ENCODE measurements around the gene CABYR. TPM values are rescaled to one million over a fixed set of nuclear protein-coding genes. Genes with fewer than 3 reads are reported as not detected.

CABYR gene
- total RNA-seq, 2 donors from 2014 or later: 13.2 to 39.5 TPM

DNA sequence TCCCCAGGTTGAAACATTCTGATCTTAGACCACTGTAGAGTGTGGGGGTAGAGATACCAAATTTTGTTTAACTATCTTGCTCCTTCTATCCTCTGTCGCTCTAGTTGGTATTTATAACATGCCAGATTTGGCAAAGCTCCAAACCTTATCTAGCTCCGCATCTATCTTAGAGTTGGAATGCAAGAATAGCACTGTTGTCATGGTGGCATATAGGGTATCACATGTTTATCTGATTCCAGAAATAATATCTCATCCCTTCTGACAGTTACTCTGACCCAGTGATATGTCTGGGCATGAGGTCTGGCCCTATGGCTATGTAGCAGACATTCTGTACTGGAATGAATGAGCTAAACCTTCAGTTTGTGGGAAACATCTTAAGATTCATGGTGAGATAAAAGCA, 51.7 kb downstream of the CABYR start:
- Histone ChIP-seq H3K4me3 (no peak overlapping the region), H3K4me1 (replicated peaks) (no peaks in the 10 kb centered on the region), H3K9me3 (no peaks in the 10 kb centered on the region), H3K27me3 (replicated peaks; ENCODE audit: insufficient read depth) (no peaks in the 10 kb centered on the region), H3K36me3 (no peaks in the 10 kb centered on the region), H3K27ac (no peak overlapping the region)
- WGBS: 49% methylated on average over 2 of the region's 2 CpGs
- intact Hi-C loops (cut with DNase I): loop anchor here (5.0 kb wide), 1 partner anchor 82 kb away; no protein-coding TSS in a partner anchor
- TF ChIP-seq POLR2AphosphoS5 (IDR thresholded peaks at IDR 0.05): no peak
- TF ChIP-seq, protein P1, sequence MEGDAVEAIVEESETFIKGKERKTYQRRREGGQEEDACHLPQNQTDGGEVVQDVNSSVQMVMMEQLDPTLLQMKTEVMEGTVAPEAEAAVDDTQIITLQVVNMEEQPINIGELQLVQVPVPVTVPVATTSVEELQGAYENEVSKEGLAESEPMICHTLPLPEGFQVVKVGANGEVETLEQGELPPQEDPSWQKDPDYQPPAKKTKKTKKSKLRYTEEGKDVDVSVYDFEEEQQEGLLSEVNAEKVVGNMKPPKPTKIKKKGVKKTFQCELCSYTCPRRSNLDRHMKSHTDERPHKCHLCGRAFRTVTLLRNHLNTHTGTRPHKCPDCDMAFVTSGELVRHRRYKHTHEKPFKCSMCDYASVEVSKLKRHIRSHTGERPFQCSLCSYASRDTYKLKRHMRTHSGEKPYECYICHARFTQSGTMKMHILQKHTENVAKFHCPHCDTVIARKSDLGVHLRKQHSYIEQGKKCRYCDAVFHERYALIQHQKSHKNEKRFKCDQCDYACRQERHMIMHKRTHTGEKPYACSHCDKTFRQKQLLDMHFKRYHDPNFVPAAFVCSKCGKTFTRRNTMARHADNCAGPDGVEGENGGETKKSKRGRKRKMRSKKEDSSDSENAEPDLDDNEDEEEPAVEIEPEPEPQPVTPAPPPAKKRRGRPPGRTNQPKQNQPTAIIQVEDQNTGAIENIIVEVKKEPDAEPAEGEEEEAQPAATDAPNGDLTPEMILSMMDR (IDR thresholded peaks at IDR 0.05): no peak
- TF ChIP-seq POLR2A (IDR thresholded peaks at IDR 0.05): no peak
- no peak for DNase-seq (ENCODE audit: low spot score)

DNA sequence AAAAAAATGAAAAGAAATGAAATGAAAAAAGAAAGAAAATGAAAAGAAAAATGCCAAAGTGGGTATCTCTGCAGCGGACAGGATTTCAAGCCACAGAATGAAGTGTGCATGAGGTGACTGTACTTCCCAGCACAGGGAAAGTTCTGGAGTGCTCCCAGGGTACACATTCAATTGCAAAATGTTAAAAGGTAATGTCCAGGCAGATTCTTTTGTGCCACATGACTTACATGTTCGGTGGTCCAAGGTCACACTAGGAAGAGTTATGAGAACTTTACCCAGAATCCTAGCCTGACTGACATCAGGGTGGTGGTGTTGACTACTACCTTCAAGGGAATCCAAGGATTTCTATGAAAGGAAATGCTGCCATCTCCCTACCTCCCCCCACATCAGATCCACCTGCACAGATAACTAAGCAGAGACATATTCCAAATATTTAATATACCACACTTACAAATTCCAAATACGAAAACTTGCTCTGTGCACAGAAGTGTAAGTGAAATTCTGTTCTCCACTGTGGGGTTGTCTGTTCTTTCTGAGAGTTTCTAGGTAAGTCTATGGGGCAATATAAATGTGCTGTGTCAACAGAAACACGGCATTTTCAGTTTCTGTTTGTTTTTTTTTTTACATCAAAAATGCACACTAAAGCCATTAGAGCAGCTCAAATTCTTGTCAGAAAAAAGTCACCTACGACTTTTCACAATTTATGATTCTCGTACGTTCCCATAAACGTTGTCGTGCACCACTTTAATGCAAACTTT, 56.6 kb downstream of the CABYR start:
- no peaks in the 10 kb centered on the region for H3K9me3 ChIP-seq
- no peak overlapping the region for H3K27ac ChIP-seq
- intact Hi-C loops (cut with DNase I): no loop called here
- H3K4me1 ChIP-seq (replicated peaks): no peaks in the 10 kb centered on the region
- TF ChIP-seq POLR2AphosphoS5 (IDR thresholded peaks at IDR 0.05) (no peak), POLR2A (IDR thresholded peaks at IDR 0.05) (no peak)
- TF ChIP-seq, protein P1 (IDR thresholded peaks at IDR 0.05): no peak
- 85% methylated on average over 9 of the region's 9 CpGs for WGBS
- no peaks in the 10 kb centered on the region for H3K27me3 ChIP-seq (replicated peaks; ENCODE audit: insufficient read depth)
- no peak overlapping the region for H3K4me3 ChIP-seq
- no peaks in the 10 kb centered on the region for H3K36me3 ChIP-seq
- no peak for DNase-seq (ENCODE audit: low spot score)

DNA sequence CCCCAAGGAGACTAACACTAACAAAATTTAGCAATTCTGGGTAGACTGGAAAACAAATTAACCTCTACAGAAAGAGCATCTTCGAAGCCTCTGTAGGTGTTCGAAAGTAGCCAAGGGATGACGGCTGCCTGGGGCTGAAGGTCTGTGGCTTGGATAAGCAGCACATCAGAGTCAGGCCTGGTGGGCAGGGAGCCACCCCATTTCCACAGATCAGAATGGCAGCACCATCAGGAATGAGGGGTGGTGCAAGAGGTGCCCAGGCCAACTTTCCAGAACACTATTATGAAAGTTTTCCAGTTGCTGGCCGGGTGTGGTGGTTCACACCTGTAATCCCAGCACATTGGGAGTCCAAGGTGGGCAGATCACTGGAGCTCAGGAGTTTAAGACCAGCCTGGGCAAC, 57.9 kb downstream of the CABYR start:
- Histone ChIP-seq H3K4me3 (no peak overlapping the region), H3K27ac (no peak overlapping the region), H3K4me1 (replicated peaks) (no peaks in the 10 kb centered on the region), H3K27me3 (replicated peaks; ENCODE audit: insufficient read depth) (no peaks in the 10 kb centered on the region), H3K9me3 (no peaks in the 10 kb centered on the region), H3K36me3 (no peaks in the 10 kb centered on the region)
- 95% methylated on average over 4 of the region's 4 CpGs for WGBS
- no peak for DNase-seq (ENCODE audit: low spot score)
- intact Hi-C loops (cut with DNase I): no loop called here
- no peak for TF ChIP-seq POLR2A (IDR thresholded peaks at IDR 0.05)
- no peak for TF ChIP-seq POLR2AphosphoS5 (IDR thresholded peaks at IDR 0.05)
- TF ChIP-seq, protein P1 (IDR thresholded peaks at IDR 0.05): no peak

DNA sequence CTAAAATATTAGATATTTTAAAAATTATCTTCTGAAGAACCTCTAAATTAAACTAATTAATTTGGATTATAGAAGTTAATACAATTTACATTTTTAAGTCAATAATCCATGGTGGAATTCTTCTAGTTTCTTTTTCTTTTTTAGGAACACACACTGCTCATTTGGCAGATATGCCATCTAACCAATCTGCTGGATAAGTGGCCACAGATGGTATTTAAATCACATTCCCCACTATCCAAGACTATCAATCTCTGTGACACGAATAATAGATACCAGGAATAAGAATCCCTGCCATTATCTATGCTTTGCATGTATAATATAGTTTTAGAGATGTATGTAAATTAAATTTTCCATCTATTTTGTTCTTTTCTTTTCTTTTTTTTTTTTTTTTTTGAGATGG, 58.5 kb downstream of the CABYR start:
- Histone ChIP-seq H3K9me3 (no peaks in the 10 kb centered on the region), H3K27ac (no peak overlapping the region), H3K27me3 (replicated peaks; ENCODE audit: insufficient read depth) (no peaks in the 10 kb centered on the region), H3K36me3 (no peaks in the 10 kb centered on the region), H3K4me3 (no peak overlapping the region), H3K4me1 (replicated peaks) (no peaks in the 10 kb centered on the region)
- TF ChIP-seq POLR2A (IDR thresholded peaks at IDR 0.05): no peak
- TF ChIP-seq, protein P1 (IDR thresholded peaks at IDR 0.05): no peak
- no peak for TF ChIP-seq POLR2AphosphoS5 (IDR thresholded peaks at IDR 0.05)
- WGBS: 100% methylated on average over 1 of the region's 1 CpG
- no peak for DNase-seq (ENCODE audit: low spot score)
- intact Hi-C loops (cut with DNase I): no loop called here

DNA sequence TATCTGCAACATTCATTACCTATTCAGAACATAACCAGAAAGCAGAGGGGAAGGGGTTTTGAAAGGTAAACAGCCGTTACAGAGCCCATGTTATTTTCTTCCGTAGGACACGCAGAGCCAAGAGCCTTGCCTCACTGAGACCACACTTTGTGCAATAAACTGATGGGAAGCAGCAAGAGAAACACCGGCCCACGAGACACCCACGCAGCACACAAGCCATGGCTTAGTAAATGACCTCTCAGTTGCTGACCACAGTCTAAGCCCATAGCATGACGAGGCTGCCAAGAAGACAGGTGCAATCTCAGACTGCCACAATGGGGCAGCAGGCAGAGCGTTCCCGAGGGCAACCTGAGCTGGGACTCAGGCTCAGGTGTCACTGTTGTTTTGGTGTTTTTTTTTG, 59.6 kb downstream of the CABYR start:
- Histone ChIP-seq H3K27ac (no peak overlapping the region), H3K27me3 (replicated peaks; ENCODE audit: insufficient read depth) (no peaks in the 10 kb centered on the region), H3K4me3 (no peak overlapping the region), H3K36me3 (no peaks in the 10 kb centered on the region), H3K4me1 (replicated peaks) (no peaks in the 10 kb centered on the region), H3K9me3 (no peaks in the 10 kb centered on the region)
- intact Hi-C loops (cut with DNase I): no loop called here
- 86% methylated on average over 9 of the region's 9 CpGs for WGBS
- TF ChIP-seq POLR2AphosphoS5 (IDR thresholded peaks at IDR 0.05) (no peak), POLR2A (IDR thresholded peaks at IDR 0.05) (no peak)
- TF ChIP-seq, protein P1 (IDR thresholded peaks at IDR 0.05): no peak
- no peak for DNase-seq (ENCODE audit: low spot score)
